GM23248 (cell line): ENCODE measurements around the gene LRRC37A. TPM values are rescaled to one million over a fixed set of nuclear protein-coding genes. Genes with fewer than 3 reads are reported as not detected.
"Not testable (repeated sequence)": the region's sequence is repeated elsewhere in the genome, so short reads cannot be mapped to it uniquely, and the experiment has no call there.

Experiments used
- DNase-seq: peaks from one replicate; pipeline ENCODE4 v3.0.0-alpha.2; 2015
- H2AFZ ChIP-seq: fragments of 200-600 bp; sonication (generic); 2 replicates; pipeline ENCODE4 v1.6.1; 2016; ENCODE audit warnings: antibody characterized with exemption
- H3F3A ChIP-seq: fragments of 200-600 bp; sonication (generic); 2 replicates; pipeline ENCODE4 v1.6.1; 2016; ENCODE audit warnings: mild to moderate bottlenecking, antibody characterized with exemption, mixed run types; ENCODE audit not compliant: insufficient read depth
- H3K27ac ChIP-seq: fragments of 200-600 bp; sonication (generic); 2 replicates; pipeline ENCODE4 v1.5.1; 2016; ENCODE audit warnings: mild to moderate bottlenecking
- H3K27me3 ChIP-seq: fragments of 200-600 bp; sonication (generic); replicated peaks from 2 replicates; pipeline ENCODE4 v1.6.1; 2016; ENCODE audit warnings: mild to moderate bottlenecking; ENCODE audit not compliant: insufficient read depth
- H3K36me3 ChIP-seq: fragments of 200-600 bp; sonication (generic); 2 replicates; pipeline ENCODE4 v1.6.1; 2016; ENCODE audit warnings: low read depth, mild to moderate bottlenecking
- H3K4me1 ChIP-seq: fragments of 200-600 bp; sonication (generic); 2 replicates; pipeline ENCODE4 v1.6.1; 2016; ENCODE audit warnings: mild to moderate bottlenecking; ENCODE audit not compliant: insufficient read depth
- H3K4me2 ChIP-seq: fragments of 200-600 bp; sonication (generic); one replicate; pipeline ENCODE4 v1.6.1; 2016; ENCODE audit warnings: mild to moderate bottlenecking; ENCODE audit not compliant: unreplicated experiment
- H3K4me3 ChIP-seq: fragments of 200-600 bp; sonication (generic); 2 replicates; pipeline ENCODE4 v1.5.1; 2016; ENCODE audit warnings: mild to moderate bottlenecking
- H3K79me2 ChIP-seq: fragments of 200-600 bp; sonication (generic); 2 replicates; pipeline ENCODE4 v1.6.1; 2016; ENCODE audit warnings: mild to moderate bottlenecking; ENCODE audit not compliant: insufficient read depth
- H3K9ac ChIP-seq: fragments of 200-600 bp; sonication (generic); 2 replicates; pipeline ENCODE4 v1.6.1; 2016; ENCODE audit warnings: mild to moderate bottlenecking
- H3K9me2 ChIP-seq: fragments of 200-600 bp; sonication (generic); 2 replicates; pipeline ENCODE4 v1.6.1; 2016; ENCODE audit warnings: mixed run types, mild to moderate bottlenecking, moderate library complexity; ENCODE audit not compliant: insufficient read depth
- H3K9me3 ChIP-seq: fragments of 200-600 bp; sonication (generic); one replicate; pipeline ENCODE4 v1.6.1; 2017; ENCODE audit warnings: low read depth
- H4K20me1 ChIP-seq: fragments of 200-600 bp; sonication (generic); 2 replicates; pipeline ENCODE4 v1.6.0; 2016; ENCODE audit not compliant: insufficient read depth
- EZH2 ChIP-seq: fragments of 200-600 bp; sonication (generic); IDR thresholded peaks from 2 replicates; pipeline ENCODE4 v1.6.1; 2018; ENCODE audit warnings: antibody characterized with exemption, mild to moderate bottlenecking; ENCODE audit not compliant: insufficient read depth, poor library complexity, severe bottlenecking
- EZH2phosphoT487 ChIP-seq: fragments of 200-600 bp; sonication (generic); IDR thresholded peaks from 2 replicates; pipeline ENCODE4 v1.6.1; 2018; ENCODE audit warnings: antibody characterized with exemption, moderate library complexity, mild to moderate bottlenecking, low read depth; ENCODE audit not compliant: insufficient read depth
- WGBS, 2 experiments: methylation state at CpG; one replicate each; pipeline ENCODE4 v1.1.6; 2015 to 2017; ENCODE audit warnings: low lambda C conversion rate in 2 of 2, low coverage in 1 of 2; ENCODE audit errors: missing lambda C conversion rate in 2 of 2; 5-methylcytosine and 5-hydroxymethylcytosine counted together
- in situ Hi-C: fragments of 300-500 bp; cut with MboI; formaldehyde crosslinking; loops from 2 replicates; pipeline ENCODE4 v1.15.0; 2020
- polyA plus RNA-seq: library from polyadenylated mRNA; unstranded; fragments of >200 nt; fragmentation: Nextera tagmentation; extraction: Ambion mirVana; gene quantifications from 2 replicates; pipeline ENCODE4 v1.2.1, GENCODE V29; 2016
- total RNA-seq: library from RNA; depleted of rRNA; stranded (reverse); fragments of >200 nt; shearing (Covaris generic); gene quantifications from 2 replicates; pipeline ENCODE4 v1.2.3, GENCODE V29; 2014

LRRC37A gene
- total and polyA plus RNA-seq, 2 experiments from 2014 or later: 1.3 to 2.3 TPM

GRCh38 chr17:46270032-46270431 is 24.9 kb upstream of the LRRC37A start:
- no peak for DNase-seq
- peaks cover 5% of the 10 kb centered on the region for H3F3A ChIP-seq
- no peak overlapping the region for H3K4me2 ChIP-seq
- 61 to 64% methylated on average over 5 of the region's 5 CpGs for WGBS, 2 experiments
- no peaks in the 10 kb centered on the region for H3K79me2 ChIP-seq
- H3K4me1 ChIP-seq: peaks cover 15% of the 10 kb centered on the region
- H3K27ac ChIP-seq: no peak overlapping the region
- no peaks in the 10 kb centered on the region for H3K36me3 ChIP-seq
- in situ Hi-C loops: loop anchor here (25.0 kb wide), 1 partner anchor 433 kb away; the partner anchor contains the start of gene SPPL2C
- no peaks in the 10 kb centered on the region for H3K9me3 ChIP-seq
- H3K27me3 ChIP-seq: peaks cover 12% of the 10 kb centered on the region; the same call in 1 of the 2 replicates
- H2AFZ ChIP-seq: no peak overlapping the region
- no peaks in the 10 kb centered on the region for H3K9me2 ChIP-seq
- no peak overlapping the region for H3K9ac ChIP-seq
- no peak overlapping the region for H3K4me3 ChIP-seq
- H4K20me1 ChIP-seq: no peaks in the 10 kb centered on the region
- TF ChIP-seq EZH2 (no peak), EZH2phosphoT487 (no peak)

DNA sequence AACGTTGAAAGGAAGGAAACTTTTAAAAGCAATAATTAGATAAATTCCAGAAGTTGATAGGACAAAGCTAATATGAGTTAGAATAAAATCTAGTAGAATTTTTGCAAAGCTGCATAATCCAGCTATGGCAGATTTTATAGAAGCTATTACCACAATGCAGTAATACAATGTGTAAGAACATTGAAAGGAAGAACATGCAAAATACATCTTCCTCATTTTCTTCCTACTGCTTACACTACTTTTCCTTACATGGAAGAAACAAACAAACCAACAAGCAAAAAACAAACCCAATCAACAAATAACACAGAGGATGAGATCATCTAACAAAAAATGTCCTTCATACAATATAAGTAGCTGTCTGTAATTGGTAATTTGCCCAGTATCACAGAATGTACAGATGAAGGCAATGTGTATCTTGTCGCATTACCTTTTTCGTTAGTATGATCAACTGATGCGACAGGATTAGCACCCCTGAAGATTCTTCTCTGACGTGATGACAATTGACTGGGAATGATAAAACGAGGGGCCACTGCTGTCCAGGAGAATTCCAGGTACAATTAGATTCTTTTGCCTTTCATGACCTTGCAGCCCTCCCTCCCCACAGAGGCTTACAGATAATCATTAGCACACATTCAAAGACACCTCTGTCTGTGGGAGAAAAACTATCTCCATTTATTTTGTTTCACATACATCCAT is 21.2 kb upstream of the LRRC37A start:
- TF ChIP-seq EZH2 (no peak), EZH2phosphoT487 (no peak)
- Histone ChIP-seq H3K27me3 (peaks cover 18% of the 10 kb centered on the region; the same call in 1 of the 2 replicates), H3K9me3 (no peaks in the 10 kb centered on the region), H3K4me3 (no peak overlapping the region), H3K27ac (no peak overlapping the region), H2AFZ (no peak overlapping the region), H3K4me2 (no peak overlapping the region), H3K4me1 (no peaks in the 10 kb centered on the region), H3K9me2 (no peaks in the 10 kb centered on the region), H3K36me3 (no peaks in the 10 kb centered on the region), H4K20me1 (no peaks in the 10 kb centered on the region), H3K9ac (no peak overlapping the region), H3K79me2 (no peaks in the 10 kb centered on the region), H3F3A (no peaks in the 10 kb centered on the region)
- WGBS, 2 experiments: 71 to 74% methylated on average over 6 of the region's 6 CpGs
- in situ Hi-C loops: loop anchor here (25.0 kb wide), 1 partner anchor 436 kb away; the partner anchor contains the start of gene SPPL2C
- DNase-seq: no peak

- H3K79me2 ChIP-seq: no peaks in the 10 kb centered on the region
- no peaks in the 10 kb centered on the region for H3K36me3 ChIP-seq
- no peaks in the 10 kb centered on the region for H3K4me1 ChIP-seq
- H3K9me2 ChIP-seq: no peaks in the 10 kb centered on the region
- TF ChIP-seq EZH2phosphoT487 (no peak), EZH2 (no peak)
- H3K27ac ChIP-seq: no peak overlapping the region
- no peak overlapping the region for H2AFZ ChIP-seq
- H4K20me1 ChIP-seq: no peaks in the 10 kb centered on the region
- no peak for DNase-seq
- peaks cover 5% of the 10 kb centered on the region; the same call in 1 of the 2 replicates for H3F3A ChIP-seq
- no peak overlapping the region for H3K9ac ChIP-seq
- whole genome bisulfite sequencing, 2 experiments: 84 to 85% methylated on average over 3 of the region's 3 CpGs
- in situ Hi-C loops: loop anchor here (25.0 kb wide), 1 partner anchor 437 kb away; the partner anchor contains the start of gene SPPL2C
- peaks cover 18% of the 10 kb centered on the region; the same call in 1 of the 2 replicates for H3K27me3 ChIP-seq
- H3K4me2 ChIP-seq: no peak overlapping the region
- H3K9me3 ChIP-seq: no peaks in the 10 kb centered on the region
- no peak overlapping the region for H3K4me3 ChIP-seq
Observed at GRCh38 chr17:46274238-46274637, 20.7 kb upstream of the LRRC37A start.

- H3K4me3 ChIP-seq, H3F3A ChIP-seq, H2AFZ ChIP-seq, H3K4me1 ChIP-seq, H3K27ac ChIP-seq, H3K79me2 ChIP-seq, H3K9ac ChIP-seq, H3K36me3 ChIP-seq, H3K4me2 ChIP-seq, H3K9me3 ChIP-seq, H3K9me2 ChIP-seq, H4K20me1 ChIP-seq, DNase-seq: not testable (repeated sequence)
- WGBS, 2 experiments: 73 to 76% methylated on average over 3 of the region's 3 CpGs
- peaks cover 13% of the 10 kb centered on the region; the same call in 1 of the 2 replicates for H3K27me3 ChIP-seq
- in situ Hi-C loops: loop anchor here (25.0 kb wide), 1 partner anchor 210 kb away; no protein-coding TSS in a partner anchor
Observed at GRCh38 chr17:46276728-46277479, 18.0 kb upstream of the LRRC37A start.

- not testable (repeated sequence) for H3K27ac ChIP-seq, H4K20me1 ChIP-seq, H3K4me3 ChIP-seq, DNase-seq, H3K9me2 ChIP-seq, H3K27me3 ChIP-seq, H3K79me2 ChIP-seq, H2AFZ ChIP-seq, H3K4me2 ChIP-seq, H3K9me3 ChIP-seq, H3K9ac ChIP-seq, H3K36me3 ChIP-seq
- 58 to 85% methylated on average over 3 to 4 of the region's 4 CpGs for WGBS, 2 experiments
- in situ Hi-C loops: loop anchor here (25.0 kb wide), 1 partner anchor 206 kb away; no protein-coding TSS in a partner anchor
- Histone ChIP-seq H3K4me1 (peaks cover 18% of the 10 kb centered on the region), H3F3A (peaks cover 30% of the 10 kb centered on the region)
Observed at GRCh38 chr17:46281336-46281735, 13.6 kb upstream of the LRRC37A start.

GRCh38 chr17:46282635-46283034 is 12.3 kb upstream of the LRRC37A start:
- not testable (repeated sequence) for H3K4me2 ChIP-seq, DNase-seq, H4K20me1 ChIP-seq, H3K27ac ChIP-seq, H3K4me3 ChIP-seq, H3K9me2 ChIP-seq, H3K9ac ChIP-seq, H3K27me3 ChIP-seq, H3K79me2 ChIP-seq, H2AFZ ChIP-seq, H3K36me3 ChIP-seq, H3K9me3 ChIP-seq
- in situ Hi-C loops: loop anchor here (25.0 kb wide), 1 partner anchor 205 kb away; no protein-coding TSS in a partner anchor
- Histone ChIP-seq H3F3A (peaks cover 36% of the 10 kb centered on the region), H3K4me1 (peaks cover 21% of the 10 kb centered on the region)
- WGBS, 2 experiments: 86 to 90% methylated on average over 7 of the region's 12 CpGs
